Parathyroid adenoma (tissue), 2 donors: ENCODE measurements around the gene MAGI2.
A peak's percentile ranks its signal among the peaks of the same experiment; 100 is the strongest.

ENCODE experiments used
- H2AFZ ChIP-seq: fragments of 300-600 bp; sonication (generic); one replicate; pipeline ENCODE4 v1.7.0; 2017; ENCODE audit warnings: antibody characterized with exemption, mild to moderate bottlenecking
- H3K27ac ChIP-seq: fragments of 300-600 bp; sonication (generic); one replicate; pipeline ENCODE4 v1.7.0; 2017
- H3K27me3 ChIP-seq: fragments of 300-600 bp; sonication (generic); one replicate; pipeline ENCODE4 v1.7.0; 2017; ENCODE audit warnings: low read length; ENCODE audit not compliant: control insufficient read depth, insufficient read depth
- H3K36me3 ChIP-seq: fragments of 300-600 bp; sonication (generic); one replicate; pipeline ENCODE4 v1.7.0; 2017; ENCODE audit warnings: low read length; ENCODE audit not compliant: control insufficient read depth, insufficient read depth
- H3K4me1 ChIP-seq: fragments of 300-600 bp; sonication (generic); one replicate; pipeline ENCODE4 v1.7.0; 2017; ENCODE audit warnings: control low read depth
- H3K4me2 ChIP-seq: fragments of 300-600 bp; sonication (generic); one replicate; pipeline ENCODE4 v1.7.0; 2017; ENCODE audit warnings: low read length
- H3K4me3 ChIP-seq: fragments of 300-600 bp; sonication (generic); one replicate; pipeline ENCODE4 v1.7.0; 2017; ENCODE audit warnings: low read depth, low read length
- H3K79me2 ChIP-seq: fragments of 300-600 bp; sonication (generic); one replicate; pipeline ENCODE4 v1.7.0; 2017; ENCODE audit warnings: control low read depth
- H3K9ac ChIP-seq: fragments of 300-600 bp; sonication (generic); one replicate; pipeline ENCODE4 v1.7.0; 2017; ENCODE audit warnings: mild to moderate bottlenecking
- H3K9me3 ChIP-seq: fragments of 300-600 bp; sonication (generic); one replicate; pipeline ENCODE4 v1.7.0; 2017; ENCODE audit warnings: low read length; ENCODE audit not compliant: control insufficient read depth
- CTCF ChIP-seq: fragments of 300-600 bp; sonication (generic); IDR thresholded peaks from one replicate; pipeline ENCODE4 v1.7.0; 2017; ENCODE audit warnings: antibody characterized with exemption, mild to moderate bottlenecking
- donor health status: primary hyperparathyroidism.

MAGI2 gene

GRCh38 chr7:79302293-79302692 lies 151.2 kb downstream of the MAGI2 start:
- Histone ChIP-seq H3K79me2 (no peaks in the 10 kb centered on the region), H3K4me2 (no peak overlapping the region), H3K9ac (no peak overlapping the region), H3K4me1 (peaks cover 5% of the 10 kb centered on the region), H2AFZ (no peak overlapping the region), H3K27me3 (no peaks in the 10 kb centered on the region), H3K4me3 (no peak overlapping the region), H3K9me3 (no peaks in the 10 kb centered on the region), H3K36me3 (no peaks in the 10 kb centered on the region), H3K27ac (no peak overlapping the region)
- no peak for TF ChIP-seq CTCF

- no peak overlapping the region for H3K9ac ChIP-seq
- H3K9me3 ChIP-seq = no peaks in the 10 kb centered on the region
- no peaks in the 10 kb centered on the region for H3K79me2 ChIP-seq
- H3K36me3 ChIP-seq = no peaks in the 10 kb centered on the region
- no peak overlapping the region for H3K4me2 ChIP-seq
- no peak overlapping the region for H2AFZ ChIP-seq
- no peak for TF ChIP-seq CTCF
- no peaks in the 10 kb centered on the region for H3K4me1 ChIP-seq
- H3K27ac ChIP-seq = no peak overlapping the region
- no peaks in the 10 kb centered on the region for H3K27me3 ChIP-seq
- no peak overlapping the region for H3K4me3 ChIP-seq
Measured at GRCh38 chr7:79301419-79301818, 152.0 kb downstream of the MAGI2 start.

DNA sequence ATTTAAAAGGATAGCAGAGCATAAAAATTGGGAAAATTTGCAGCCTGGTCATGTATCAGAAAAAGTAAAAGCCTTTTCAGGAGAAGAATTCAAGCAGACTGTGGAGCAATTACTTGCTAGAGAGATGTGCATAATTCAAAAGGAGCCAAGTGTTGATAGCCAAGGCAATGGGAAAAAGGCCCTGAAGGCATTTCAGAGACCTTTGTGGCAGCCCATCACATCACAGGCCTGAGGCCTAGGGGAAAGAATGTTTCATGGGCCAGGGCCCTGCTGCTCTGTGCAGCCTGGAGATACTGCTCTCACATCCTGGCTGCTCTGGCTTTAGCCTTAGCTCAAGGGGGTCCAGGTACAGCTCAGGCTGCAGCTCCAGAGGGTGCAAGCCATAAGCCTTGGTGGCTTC lies 152.9 kb downstream of the MAGI2 start:
- TF ChIP-seq CTCF = no peak
- no peaks in the 10 kb centered on the region for H3K27me3 ChIP-seq
- H3K27ac ChIP-seq = no peak overlapping the region

DNA sequence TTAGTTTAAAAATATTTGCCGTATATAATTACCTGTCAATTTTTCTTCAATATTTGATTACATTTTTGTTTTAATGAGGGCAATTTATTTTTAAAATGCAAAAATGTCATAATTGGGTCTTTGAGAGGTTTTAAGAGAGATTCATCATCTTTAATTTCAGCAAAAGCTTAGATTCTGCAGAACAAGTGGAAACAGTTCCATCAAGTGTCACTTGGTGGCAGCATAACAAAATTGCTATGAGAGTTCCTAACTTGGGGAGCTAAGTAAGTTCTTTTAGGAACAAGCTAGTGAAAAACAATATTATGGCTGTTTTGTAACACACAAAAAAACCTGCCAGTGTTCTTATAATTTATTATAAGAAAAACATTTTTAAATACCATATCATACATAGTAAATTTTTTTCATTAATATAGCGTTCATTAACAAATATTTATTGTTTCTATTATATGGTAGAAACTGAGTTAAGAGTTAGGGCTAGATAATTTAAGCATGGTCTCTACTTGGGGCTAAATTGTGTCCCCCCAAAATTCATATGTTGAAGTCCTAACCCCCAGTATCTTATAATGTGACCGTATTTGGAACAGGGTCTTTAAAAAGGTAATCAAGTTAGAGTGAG lies 155.2 kb downstream of the MAGI2 start:
- H3K27ac ChIP-seq = no peak overlapping the region
- no peaks in the 10 kb centered on the region for H3K36me3 ChIP-seq
- TF ChIP-seq CTCF = peak; percentile 71
- H3K27me3 ChIP-seq = no peaks in the 10 kb centered on the region
- no peak overlapping the region for H3K4me2 ChIP-seq
- H3K4me3 ChIP-seq = no peak overlapping the region
- no peaks in the 10 kb centered on the region for H3K79me2 ChIP-seq
- H3K4me1 ChIP-seq = no peaks in the 10 kb centered on the region
- no peak overlapping the region for H2AFZ ChIP-seq
- H3K9ac ChIP-seq = no peak overlapping the region
- H3K9me3 ChIP-seq = no peaks in the 10 kb centered on the region

More for the DNA sequence above, 152.9 kb downstream of the MAGI2 start:
- Histone ChIP-seq H2AFZ (no peak overlapping the region), H3K4me3 (no peak overlapping the region), H3K9me3 (no peaks in the 10 kb centered on the region), H3K79me2 (no peaks in the 10 kb centered on the region), H3K36me3 (no peaks in the 10 kb centered on the region), H3K4me2 (no peak overlapping the region), H3K4me1 (no peaks in the 10 kb centered on the region), H3K9ac (no peak overlapping the region)
